Brain pericyte (primary cell): ENCODE measurements around the gene SH3YL1.

ENCODE experiments used
- DNase-seq: peaks from one replicate; pipeline ENCODE4 v3.0.0-alpha.2; 2012; ENCODE audit warnings: low read depth, low spot score

The SH3YL1 gene

GRCh38 chr2:263774-264492, at the start of gene SH3YL1:
Gene SH3YL1, minus strand, starts transcription at chr2:264032. Its CDS starts 48 bp downstream, at chr2:263984.
- DNase-seq: no peak

- DNase-seq: no peak
These were observed 47.2 kb upstream of the SH3YL1 start for GRCh38 chr2:310994-311393.

- DNase-seq: no peak
These were observed 46.2 kb upstream of the SH3YL1 start for GRCh38 chr2:309954-310510.

GRCh38 chr2:309148-309953, 45.5 kb upstream of the SH3YL1 start:
- DNase-seq: no peak

GRCh38 chr2:305366-305765, 41.5 kb upstream of the SH3YL1 start:
- no peak for DNase-seq

GRCh38 chr2:296354-296753, 32.5 kb upstream of the SH3YL1 start:
- no peak for DNase-seq

GRCh38 chr2:295090-295489, 31.3 kb upstream of the SH3YL1 start:
- DNase-seq: no peak

GRCh38 chr2:290090-290722, 26.4 kb upstream of the SH3YL1 start:
- peak; percentile 24 for DNase-seq

GRCh38 chr2:289362-290089, 25.7 kb upstream of the SH3YL1 start:
- no peak for DNase-seq

GRCh38 chr2:288758-289361, 25.0 kb upstream of the SH3YL1 start:
- DNase-seq: no peak

- no peak for DNase-seq
These were observed 24.3 kb upstream of the SH3YL1 start, which contains the start of gene ALKAL2 for GRCh38 chr2:287911-288757. Gene ALKAL2, minus strand, starts transcription at chr2:288091. Its CDS starts 256 bp downstream, at chr2:287835.

GRCh38 chr2:287471-287885, 23.6 kb upstream of the SH3YL1 start:
- no peak for DNase-seq

GRCh38 chr2:286774-287392, 23.1 kb upstream of the SH3YL1 start:
- DNase-seq: no peak

GRCh38 chr2:286035-286434, 22.2 kb upstream of the SH3YL1 start:
- no peak for DNase-seq

- no peak for DNase-seq
These were observed 21.7 kb upstream of the SH3YL1 start for GRCh38 chr2:285531-285930.

- DNase-seq: no peak
These were observed 21.2 kb upstream of the SH3YL1 start for GRCh38 chr2:284896-285492.

GRCh38 chr2:283996-284794, 20.4 kb upstream of the SH3YL1 start:
- no peak for DNase-seq
